WTC11 (cell line): Measurements from ENCODE around the gene RRN3.
"Not testable (repeated sequence)": the region's sequence is repeated elsewhere in the genome, so short reads cannot be mapped to it uniquely, and the experiment has no call there.

ENCODE experiments used
- AFF4 ChIP-seq: sonication (generic); formaldehyde crosslinking; IDR thresholded peaks from 2 replicates; pipeline ENCODE4 v1.8.1; 2023; ENCODE audit warnings: mild to moderate bottlenecking, missing genetic modification reagents, borderline replicate concordance
- CTCF ChIP-seq: fragments of 200-600 bp; IDR thresholded peaks from 2 replicates; pipeline ENCODE4 v1.8.0; 2022; ENCODE audit warnings: antibody characterized with exemption
- ESRRA ChIP-seq: sonication (generic); formaldehyde crosslinking; IDR thresholded peaks from 2 replicates; pipeline ENCODE4 v1.8.1; 2022; ENCODE audit warnings: mild to moderate bottlenecking, missing genetic modification reagents, borderline replicate concordance
- MXD4 ChIP-seq: fragments of 250-450 bp; sonication (Bioruptor Pico); IDR thresholded peaks from 2 replicates; pipeline ENCODE4 v1.8.0; 2021; ENCODE audit warnings: mild to moderate bottlenecking, moderate library complexity, borderline replicate concordance
- SMAD3 ChIP-seq: sonication (generic); formaldehyde crosslinking; IDR thresholded peaks from 2 replicates; pipeline ENCODE4 v1.8.0; 2022; ENCODE audit warnings: missing genetic modification reagents, mild to moderate bottlenecking, borderline replicate concordance
- ZNF263 ChIP-seq: sonication (generic); formaldehyde crosslinking; IDR thresholded peaks from 2 replicates; pipeline ENCODE4 v1.8.1; 2022; ENCODE audit warnings: low read depth, mild to moderate bottlenecking, moderate library complexity, missing genetic modification reagents
- ZNF396 ChIP-seq: fragments of 250-450 bp; sonication (Bioruptor Pico); IDR thresholded peaks from 2 replicates; pipeline ENCODE4 v1.8.0; 2021; ENCODE audit warnings: mild to moderate bottlenecking, moderate library complexity, borderline replicate concordance
- TF ChIP-seq, protein P1 (sequence below): sonication (generic); formaldehyde crosslinking; conservative IDR thresholded peaks from 2 replicates; pipeline ENCODE4 v1.8.1; 2022; ENCODE audit warnings: mild to moderate bottlenecking, missing genetic modification reagents
- TF ChIP-seq, protein P2 (sequence below): sonication (generic); formaldehyde crosslinking; IDR thresholded peaks from 2 replicates; pipeline ENCODE4 v1.8.0; 2023; ENCODE audit warnings: missing genetic modification reagents
- TF ChIP-seq, protein P3 (sequence below): sonication (generic); formaldehyde crosslinking; IDR thresholded peaks from 2 replicates; pipeline ENCODE4 v1.8.1; 2022; ENCODE audit warnings: mild to moderate bottlenecking, missing genetic modification reagents, moderate library complexity, borderline replicate concordance

DNA sequence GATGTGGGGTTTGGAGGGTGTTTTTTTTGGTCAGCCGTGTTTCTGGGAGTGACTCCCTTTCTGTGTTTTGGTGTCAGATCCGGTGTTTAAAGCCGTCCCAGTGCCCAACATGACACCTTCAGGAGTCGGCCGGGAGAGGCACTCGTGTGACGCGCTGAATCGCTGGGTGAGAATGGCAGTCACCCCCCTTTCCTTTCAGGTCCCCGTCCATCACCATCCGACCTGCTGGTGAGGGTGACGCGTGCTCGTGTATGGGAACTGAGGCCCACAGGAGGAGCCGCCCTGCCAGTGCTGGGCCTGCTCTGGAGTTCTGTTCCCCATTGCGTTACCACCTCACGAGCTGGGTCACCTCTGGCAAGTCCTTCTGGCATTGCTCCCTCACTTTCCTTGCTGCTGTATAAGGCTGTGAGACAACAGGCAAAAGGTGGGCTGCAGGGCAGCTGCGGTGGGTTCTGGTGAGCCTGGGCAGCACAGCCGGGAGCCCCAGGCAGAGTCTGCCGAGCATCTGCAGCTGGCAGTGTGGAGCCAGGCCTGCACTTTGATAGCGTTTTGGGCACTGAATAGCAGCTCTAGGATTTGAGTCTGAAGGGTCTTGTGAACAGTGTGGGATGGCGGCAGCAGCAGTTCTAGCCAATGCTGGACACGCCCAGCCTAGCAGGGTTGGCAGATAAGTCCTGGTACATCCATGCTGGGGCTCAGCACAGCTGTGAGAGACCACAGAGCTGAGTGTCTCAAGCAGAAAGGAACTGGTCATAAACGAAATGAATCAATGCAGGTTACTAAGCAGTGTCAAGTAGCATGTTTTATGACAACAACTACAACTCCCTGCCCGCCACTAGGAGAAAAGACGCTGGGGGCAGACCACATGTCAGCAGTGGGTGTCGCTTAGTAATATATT is 65.0 kb downstream of the RRN3 start:
- not testable (repeated sequence) for TF ChIP-seq ESRRA; CTCF; SMAD3 (CRISPR knock-in tag); MXD4; ZNF263 (CRISPR knock-in tag); AFF4 (CRISPR knock-in tag); ZNF396
- TF ChIP-seq, protein P1, sequence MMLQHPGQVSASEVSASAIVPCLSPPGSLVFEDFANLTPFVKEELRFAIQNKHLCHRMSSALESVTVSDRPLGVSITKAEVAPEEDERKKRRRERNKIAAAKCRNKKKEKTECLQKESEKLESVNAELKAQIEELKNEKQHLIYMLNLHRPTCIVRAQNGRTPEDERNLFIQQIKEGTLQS (CRISPR knock-in tag): not testable (repeated sequence)
- TF ChIP-seq, protein P2, sequence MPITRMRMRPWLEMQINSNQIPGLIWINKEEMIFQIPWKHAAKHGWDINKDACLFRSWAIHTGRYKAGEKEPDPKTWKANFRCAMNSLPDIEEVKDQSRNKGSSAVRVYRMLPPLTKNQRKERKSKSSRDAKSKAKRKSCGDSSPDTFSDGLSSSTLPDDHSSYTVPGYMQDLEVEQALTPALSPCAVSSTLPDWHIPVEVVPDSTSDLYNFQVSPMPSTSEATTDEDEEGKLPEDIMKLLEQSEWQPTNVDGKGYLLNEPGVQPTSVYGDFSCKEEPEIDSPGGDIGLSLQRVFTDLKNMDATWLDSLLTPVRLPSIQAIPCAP: not testable (repeated sequence)
- TF ChIP-seq, protein P3, sequence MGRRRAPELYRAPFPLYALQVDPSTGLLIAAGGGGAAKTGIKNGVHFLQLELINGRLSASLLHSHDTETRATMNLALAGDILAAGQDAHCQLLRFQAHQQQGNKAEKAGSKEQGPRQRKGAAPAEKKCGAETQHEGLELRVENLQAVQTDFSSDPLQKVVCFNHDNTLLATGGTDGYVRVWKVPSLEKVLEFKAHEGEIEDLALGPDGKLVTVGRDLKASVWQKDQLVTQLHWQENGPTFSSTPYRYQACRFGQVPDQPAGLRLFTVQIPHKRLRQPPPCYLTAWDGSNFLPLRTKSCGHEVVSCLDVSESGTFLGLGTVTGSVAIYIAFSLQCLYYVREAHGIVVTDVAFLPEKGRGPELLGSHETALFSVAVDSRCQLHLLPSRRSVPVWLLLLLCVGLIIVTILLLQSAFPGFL (CRISPR knock-in tag): not testable (repeated sequence)
